ENCODE data around the gene UROC1.

GRCh38 chr3:126485956-126486355 lies 31.6 kb downstream of the UROC1 start:
- TF ChIP-seq POLR2A (IDR thresholded peaks at IDR 0.05; ENCODE audit: low read depth, low read length) = no peak
- TF ChIP-seq TAF1 (IDR thresholded peaks at IDR 0.05; ENCODE audit: borderline replicate concordance, low read depth, low read length) = no peak
